ENCODE measurements around the gene NACC2.

NACC2 gene

GRCh38 chr9:136007934-136008692 lies 87.0 kb downstream of the NACC2 start:
- Histone ChIP-seq H3K27me3 (ENCODE audit: insufficient read depth, low read length) (no peaks in the 10 kb centered on the region), H2BK12ac (ENCODE audit: low read length) (no peak overlapping the region), H3K9me3 (ENCODE audit: insufficient read depth, low read depth, low read length) (peaks cover 3% of the 10 kb centered on the region), H3K4me2 (ENCODE audit: low read length) (no peak overlapping the region), H2BK5ac (ENCODE audit: low read depth, low read length, poor library complexity) (no peak overlapping the region), H3K18ac (ENCODE audit: low read length) (peak overlapping the region; percentile 30), H4K8ac (ENCODE audit: low read depth, low read length) (no peak overlapping the region), H3K4ac (ENCODE audit: low read depth, low read length) (no peak overlapping the region), H4K91ac (ENCODE audit: low read depth, low read length) (no peak overlapping the region), H3K79me2 (ENCODE audit: control insufficient read depth, insufficient read depth, low read length, poor library complexity) (no peaks in the 10 kb centered on the region), H3K4me3 (ENCODE audit: low read depth, low read length) (no peak overlapping the region), H3K9ac (ENCODE audit: low read length) (no peak overlapping the region), H3K36me3 (ENCODE audit: control insufficient read depth in 1 of 2, insufficient read depth in 2 of 2, low read length in 2 of 2) (peaks cover 21 to 28% of the 10 kb centered on the region in 2 experiments), H3K79me1 (ENCODE audit: low read length) (no peaks in the 10 kb centered on the region), H3K27ac (ENCODE audit: low read depth, low read length) (no peak overlapping the region), H2AK5ac (ENCODE audit: low read length) (no peak overlapping the region), H4K12ac (ENCODE audit: low read depth, low read length) (no peak overlapping the region), H2BK120ac (ENCODE audit: insufficient read depth, low read length, poor library complexity) (no peak overlapping the region), H3K4me1 (ENCODE audit: control insufficient read depth in 1 of 2, insufficient read depth in 2 of 2, low read length in 2 of 2) (peaks cover 6 to 14% of the 10 kb centered on the region in 2 experiments), H3K14ac (ENCODE audit: low read length) (no peak overlapping the region), H3K23ac (ENCODE audit: low read length) (no peak overlapping the region), H2AFZ (ENCODE audit: insufficient read depth, low read length, poor library complexity) (no peak overlapping the region)
- no peak for DNase-seq
- no CpG with 5 or more reads among the region's 24 CpGs for WGBS (ENCODE audit: extremely low coverage, insufficient coverage, insufficient read length)

GRCh38 chr9:136007276-136007933 lies 87.7 kb downstream of the NACC2 start:
- H3K9ac ChIP-seq (ENCODE audit: low read length): no peak overlapping the region
- no peak overlapping the region for H3K18ac ChIP-seq (ENCODE audit: low read length)
- no peak overlapping the region for H3K23ac ChIP-seq (ENCODE audit: low read length)
- H3K79me1 ChIP-seq (ENCODE audit: low read length): no peaks in the 10 kb centered on the region
- no peak overlapping the region for H2BK120ac ChIP-seq (ENCODE audit: insufficient read depth, low read length, poor library complexity)
- peaks cover 6 to 14% of the 10 kb centered on the region in 2 experiments for H3K4me1 ChIP-seq (ENCODE audit: control insufficient read depth in 1 of 2, insufficient read depth in 2 of 2, low read length in 2 of 2)
- H3K27ac ChIP-seq (ENCODE audit: low read depth, low read length): no peak overlapping the region
- peaks cover 21 to 25% of the 10 kb centered on the region in 2 experiments for H3K36me3 ChIP-seq (ENCODE audit: control insufficient read depth in 1 of 2, insufficient read depth in 2 of 2, low read length in 2 of 2)
- H3K9me3 ChIP-seq (ENCODE audit: insufficient read depth, low read depth, low read length): peaks cover 3% of the 10 kb centered on the region
- no peak for DNase-seq
- H3K79me2 ChIP-seq (ENCODE audit: control insufficient read depth, insufficient read depth, low read length, poor library complexity): no peaks in the 10 kb centered on the region
- no peak overlapping the region for H3K4me3 ChIP-seq (ENCODE audit: low read depth, low read length)
- H2BK5ac ChIP-seq (ENCODE audit: low read depth, low read length, poor library complexity): no peak overlapping the region
- H3K27me3 ChIP-seq (ENCODE audit: insufficient read depth, low read length): no peaks in the 10 kb centered on the region
- no peak overlapping the region for H3K14ac ChIP-seq (ENCODE audit: low read length)
- H4K12ac ChIP-seq (ENCODE audit: low read depth, low read length): no peak overlapping the region
- H2AK5ac ChIP-seq (ENCODE audit: low read length): no peak overlapping the region
- H2BK12ac ChIP-seq (ENCODE audit: low read length): no peak overlapping the region
- no peak overlapping the region for H3K4ac ChIP-seq (ENCODE audit: low read depth, low read length)
- no CpG with 5 or more reads among the region's 36 CpGs for WGBS (ENCODE audit: extremely low coverage, insufficient coverage, insufficient read length)
- H3K4me2 ChIP-seq (ENCODE audit: low read length): no peak overlapping the region
- H4K8ac ChIP-seq (ENCODE audit: low read depth, low read length): no peak overlapping the region
- no peak overlapping the region for H4K91ac ChIP-seq (ENCODE audit: low read depth, low read length)
- H2AFZ ChIP-seq (ENCODE audit: insufficient read depth, low read length, poor library complexity): no peak overlapping the region

- H3K27ac ChIP-seq (ENCODE audit: low read depth, low read length): no peak overlapping the region
- H3K9me3 ChIP-seq (ENCODE audit: insufficient read depth, low read depth, low read length): peaks cover 3% of the 10 kb centered on the region
- no peak overlapping the region for H3K4me2 ChIP-seq (ENCODE audit: low read length)
- H2BK120ac ChIP-seq (ENCODE audit: insufficient read depth, low read length, poor library complexity): no peak overlapping the region
- no peak overlapping the region for H3K4ac ChIP-seq (ENCODE audit: low read depth, low read length)
- no peak overlapping the region for H3K14ac ChIP-seq (ENCODE audit: low read length)
- WGBS (ENCODE audit: extremely low coverage, insufficient coverage, insufficient read length): no CpG with 5 or more reads among the region's 7 CpGs
- no peak for DNase-seq
- H3K79me1 ChIP-seq (ENCODE audit: low read length): no peaks in the 10 kb centered on the region
- no peak overlapping the region for H3K4me3 ChIP-seq (ENCODE audit: low read depth, low read length)
- no peak overlapping the region for H2BK12ac ChIP-seq (ENCODE audit: low read length)
- no peak overlapping the region for H4K8ac ChIP-seq (ENCODE audit: low read depth, low read length)
- no peak overlapping the region for H2AFZ ChIP-seq (ENCODE audit: insufficient read depth, low read length, poor library complexity)
- H3K79me2 ChIP-seq (ENCODE audit: control insufficient read depth, insufficient read depth, low read length, poor library complexity): no peaks in the 10 kb centered on the region
- no peak overlapping the region for H4K91ac ChIP-seq (ENCODE audit: low read depth, low read length)
- no peaks in the 10 kb centered on the region for H3K27me3 ChIP-seq (ENCODE audit: insufficient read depth, low read length)
- no peak overlapping the region for H2BK5ac ChIP-seq (ENCODE audit: low read depth, low read length, poor library complexity)
- H3K23ac ChIP-seq (ENCODE audit: low read length): no peak overlapping the region
- peaks cover 14% of the 10 kb centered on the region in 2 experiments for H3K36me3 ChIP-seq (ENCODE audit: control insufficient read depth in 1 of 2, insufficient read depth in 2 of 2, low read length in 2 of 2)
- no peak overlapping the region for H2AK5ac ChIP-seq (ENCODE audit: low read length)
- H4K12ac ChIP-seq (ENCODE audit: low read depth, low read length): no peak overlapping the region
- no peak overlapping the region for H3K9ac ChIP-seq (ENCODE audit: low read length)
- H3K4me1 ChIP-seq (ENCODE audit: control insufficient read depth in 1 of 2, insufficient read depth in 2 of 2, low read length in 2 of 2): peaks cover 3 to 14% of the 10 kb centered on the region in 2 experiments
- H3K18ac ChIP-seq (ENCODE audit: low read length): no peak overlapping the region
Observed at GRCh38 chr9:136006169-136006568, 88.9 kb downstream of the NACC2 start.

GRCh38 chr9:136004712-136005111 lies 90.4 kb downstream of the NACC2 start:
- Histone ChIP-seq H3K4ac (ENCODE audit: low read depth, low read length) (no peak overlapping the region), H2AFZ (ENCODE audit: insufficient read depth, low read length, poor library complexity) (no peak overlapping the region), H4K91ac (ENCODE audit: low read depth, low read length) (no peak overlapping the region), H4K12ac (ENCODE audit: low read depth, low read length) (no peak overlapping the region), H3K9me3 (ENCODE audit: insufficient read depth, low read depth, low read length) (peaks cover 3% of the 10 kb centered on the region), H3K14ac (ENCODE audit: low read length) (no peak overlapping the region), H3K79me2 (ENCODE audit: control insufficient read depth, insufficient read depth, low read length, poor library complexity) (no peaks in the 10 kb centered on the region), H3K27ac (ENCODE audit: low read depth, low read length) (no peak overlapping the region), H3K18ac (ENCODE audit: low read length) (no peak overlapping the region), H3K9ac (ENCODE audit: low read length) (no peak overlapping the region), H3K4me1 (ENCODE audit: control insufficient read depth in 1 of 2, insufficient read depth in 2 of 2, low read length in 2 of 2) (peaks cover 3 to 14% of the 10 kb centered on the region in 2 experiments), H3K79me1 (ENCODE audit: low read length) (no peaks in the 10 kb centered on the region), H2AK5ac (ENCODE audit: low read length) (no peak overlapping the region), H2BK120ac (ENCODE audit: insufficient read depth, low read length, poor library complexity) (no peak overlapping the region), H3K4me3 (ENCODE audit: low read depth, low read length) (no peak overlapping the region), H2BK5ac (ENCODE audit: low read depth, low read length, poor library complexity) (no peak overlapping the region), H2BK12ac (ENCODE audit: low read length) (no peak overlapping the region), H3K36me3 (ENCODE audit: control insufficient read depth in 1 of 2, insufficient read depth in 2 of 2, low read length in 2 of 2) (peaks cover 7% of the 10 kb centered on the region in 2 experiments), H4K8ac (ENCODE audit: low read depth, low read length) (no peak overlapping the region), H3K27me3 (ENCODE audit: insufficient read depth, low read length) (no peaks in the 10 kb centered on the region), H3K4me2 (ENCODE audit: low read length) (no peak overlapping the region), H3K23ac (ENCODE audit: low read length) (no peak overlapping the region)
- WGBS (ENCODE audit: extremely low coverage, insufficient coverage, insufficient read length): no CpG with 5 or more reads among the region's 15 CpGs
- DNase-seq: no peak

All from trophoblast cell (in vitro differentiated cells and primary cell).